ENCODE data around the gene STXBP5L. TPM values are rescaled to one million over a fixed set of nuclear protein-coding genes. Genes with fewer than 3 reads are reported as not detected.

Gene STXBP5L
- total and polyA plus RNA-seq, 2 experiments from 2014 or later: 0.02 to 0.24 TPM

DNA sequence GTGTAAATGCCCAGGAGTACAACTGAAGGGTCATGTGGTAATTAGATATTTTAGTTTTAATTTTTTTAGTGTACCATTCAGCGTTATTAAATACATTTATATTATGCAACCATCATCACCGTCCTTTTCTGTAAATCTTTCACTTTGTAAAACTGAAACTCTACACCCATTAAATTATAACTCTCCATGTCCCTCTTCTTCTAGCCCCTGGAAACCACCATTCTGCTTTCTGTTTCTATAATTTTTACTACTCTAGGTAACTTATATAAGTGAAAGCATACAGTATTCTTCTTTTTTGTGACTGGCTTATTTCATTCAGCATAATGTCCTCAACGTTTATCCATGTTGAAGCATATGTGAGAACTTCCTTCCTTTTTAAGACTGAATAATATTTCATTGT is 48.1 kb downstream of the STXBP5L start:
- Histone ChIP-seq H3K36me3 (no peaks in the 10 kb centered on the region), H3K27ac (no peak overlapping the region), H3K27me3 (no peaks in the 10 kb centered on the region), H3K4me1 (ENCODE audit: low read depth) (no peaks in the 10 kb centered on the region), H3K4me3 (no peak overlapping the region), H3K9me3 (ENCODE audit: low read depth) (no peaks in the 10 kb centered on the region)
- TF ChIP-seq, protein P1, sequence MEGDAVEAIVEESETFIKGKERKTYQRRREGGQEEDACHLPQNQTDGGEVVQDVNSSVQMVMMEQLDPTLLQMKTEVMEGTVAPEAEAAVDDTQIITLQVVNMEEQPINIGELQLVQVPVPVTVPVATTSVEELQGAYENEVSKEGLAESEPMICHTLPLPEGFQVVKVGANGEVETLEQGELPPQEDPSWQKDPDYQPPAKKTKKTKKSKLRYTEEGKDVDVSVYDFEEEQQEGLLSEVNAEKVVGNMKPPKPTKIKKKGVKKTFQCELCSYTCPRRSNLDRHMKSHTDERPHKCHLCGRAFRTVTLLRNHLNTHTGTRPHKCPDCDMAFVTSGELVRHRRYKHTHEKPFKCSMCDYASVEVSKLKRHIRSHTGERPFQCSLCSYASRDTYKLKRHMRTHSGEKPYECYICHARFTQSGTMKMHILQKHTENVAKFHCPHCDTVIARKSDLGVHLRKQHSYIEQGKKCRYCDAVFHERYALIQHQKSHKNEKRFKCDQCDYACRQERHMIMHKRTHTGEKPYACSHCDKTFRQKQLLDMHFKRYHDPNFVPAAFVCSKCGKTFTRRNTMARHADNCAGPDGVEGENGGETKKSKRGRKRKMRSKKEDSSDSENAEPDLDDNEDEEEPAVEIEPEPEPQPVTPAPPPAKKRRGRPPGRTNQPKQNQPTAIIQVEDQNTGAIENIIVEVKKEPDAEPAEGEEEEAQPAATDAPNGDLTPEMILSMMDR (IDR thresholded peaks at IDR 0.05; ENCODE audit: low read depth, low read length): no peak
- no peak for DNase-seq (ENCODE audit: low read depth in 1 of 2, low spot score in 1 of 2)

DNA sequence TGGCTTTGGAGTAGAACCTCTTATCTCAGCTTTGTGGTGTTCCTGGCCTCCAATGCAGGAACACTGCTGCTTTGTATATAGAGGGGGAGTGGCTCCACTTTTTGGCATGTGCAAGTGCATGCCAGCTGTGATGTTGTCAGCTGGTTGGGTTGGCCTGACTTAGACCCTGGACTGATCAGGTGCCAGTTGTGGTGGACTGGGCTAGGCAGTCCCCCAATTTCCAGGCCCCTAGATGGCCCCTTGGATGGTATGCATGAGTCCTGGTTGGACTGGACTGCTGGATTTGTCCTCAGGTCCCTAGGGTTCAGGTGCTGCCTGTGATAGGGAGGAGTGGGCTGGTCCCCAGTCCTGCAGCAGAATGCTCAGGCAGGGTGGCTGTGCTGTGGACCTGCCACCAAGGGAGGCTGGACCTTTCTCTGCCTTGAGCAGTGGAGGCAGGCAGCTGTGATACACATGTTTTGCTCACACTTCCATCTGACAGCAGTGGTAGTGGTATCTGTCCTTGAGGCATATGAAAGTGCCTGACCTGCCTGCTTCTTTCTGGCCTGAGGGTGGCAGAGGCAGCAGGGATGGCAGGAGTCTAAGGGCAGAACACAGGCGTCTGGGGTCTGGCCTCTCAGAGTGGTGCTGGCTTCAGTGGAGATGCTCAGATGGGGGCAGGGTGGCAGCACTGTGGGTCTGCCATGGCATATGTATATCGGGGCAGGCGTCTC is 74.8 kb downstream of the STXBP5L start:
- DNase-seq (ENCODE audit: low read depth in 1 of 2, low spot score in 1 of 2): no peak
- no peaks in the 10 kb centered on the region for H3K9me3 ChIP-seq (ENCODE audit: low read depth)
- no peak overlapping the region for H3K4me3 ChIP-seq
- no peak overlapping the region for H3K27ac ChIP-seq
- no peaks in the 10 kb centered on the region for H3K4me1 ChIP-seq (ENCODE audit: low read depth)
- TF ChIP-seq, protein P1 (IDR thresholded peaks at IDR 0.05; ENCODE audit: low read depth, low read length): no peak
- no peaks in the 10 kb centered on the region for H3K27me3 ChIP-seq
- H3K36me3 ChIP-seq: no peaks in the 10 kb centered on the region

DNA sequence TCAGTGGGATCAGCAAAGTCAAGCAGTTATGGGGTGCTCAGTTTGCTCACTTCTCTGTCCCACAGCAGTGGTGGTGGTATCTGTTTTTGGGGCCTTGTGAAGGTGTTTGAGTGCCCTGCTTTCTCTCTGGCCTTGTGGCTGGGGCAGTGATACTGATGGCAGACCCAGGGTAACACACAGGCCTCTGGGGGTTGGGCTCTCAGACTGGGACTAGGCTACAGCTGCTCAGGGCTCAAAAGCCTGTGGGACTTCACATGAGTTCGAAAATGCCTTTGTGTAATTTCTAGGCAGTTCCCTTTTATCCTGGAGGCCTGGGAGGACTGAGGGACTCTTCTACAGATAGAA is 75.3 kb downstream of the STXBP5L start:
- H3K9me3 ChIP-seq (ENCODE audit: low read depth): no peaks in the 10 kb centered on the region
- no peak for DNase-seq (ENCODE audit: low read depth in 1 of 2, low spot score in 1 of 2)
- no peaks in the 10 kb centered on the region for H3K27me3 ChIP-seq
- TF ChIP-seq, protein P1 (IDR thresholded peaks at IDR 0.05; ENCODE audit: low read depth, low read length): no peak
- H3K36me3 ChIP-seq: no peaks in the 10 kb centered on the region
- H3K4me1 ChIP-seq (ENCODE audit: low read depth): no peaks in the 10 kb centered on the region
- H3K27ac ChIP-seq: no peak overlapping the region
- no peak overlapping the region for H3K4me3 ChIP-seq

DNA sequence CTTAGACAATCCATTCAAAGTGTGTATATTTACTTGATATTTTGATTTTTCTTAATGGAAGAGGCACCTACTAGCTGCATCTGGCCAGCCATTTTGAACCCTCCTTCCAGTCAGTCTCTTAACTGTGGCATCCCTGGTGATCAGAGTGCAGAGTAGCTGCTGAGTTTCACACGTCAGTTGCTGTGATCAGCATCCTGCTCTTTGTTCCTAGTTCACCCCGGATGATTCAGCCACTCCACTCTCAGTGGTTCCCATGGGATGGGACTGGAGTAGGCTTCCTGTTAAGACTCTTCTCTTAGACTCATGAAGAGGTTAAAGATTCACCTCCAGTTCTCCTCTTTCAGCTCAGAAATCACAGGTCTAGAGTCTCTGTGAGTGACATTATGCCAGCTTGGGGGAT is 75.8 kb downstream of the STXBP5L start:
- Histone ChIP-seq H3K27ac (no peak overlapping the region), H3K36me3 (no peaks in the 10 kb centered on the region), H3K4me1 (ENCODE audit: low read depth) (no peaks in the 10 kb centered on the region), H3K27me3 (no peaks in the 10 kb centered on the region), H3K4me3 (no peak overlapping the region), H3K9me3 (ENCODE audit: low read depth) (no peaks in the 10 kb centered on the region)
- DNase-seq (ENCODE audit: low read depth in 1 of 2, low spot score in 1 of 2): no peak
- TF ChIP-seq, protein P1 (IDR thresholded peaks at IDR 0.05; ENCODE audit: low read depth, low read length): no peak

DNA sequence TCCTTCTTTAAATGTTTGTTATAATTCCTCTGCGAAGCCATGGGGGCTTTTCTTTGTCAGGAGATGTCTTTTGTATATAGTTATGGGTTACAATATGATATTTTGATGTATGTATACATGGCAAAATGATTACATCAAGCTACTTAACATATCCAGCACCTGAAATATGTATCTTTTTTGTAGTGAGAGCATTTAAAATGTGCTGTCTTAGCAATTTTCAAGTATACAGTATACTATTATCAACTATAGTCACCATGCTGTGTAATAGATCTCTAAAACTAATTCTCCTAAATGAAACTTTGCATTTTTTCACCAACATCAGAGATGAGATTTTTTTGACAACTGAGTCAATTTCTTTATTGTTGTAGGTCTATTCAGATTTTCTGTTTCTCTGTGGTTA is 77.2 kb downstream of the STXBP5L start:
- H3K27ac ChIP-seq: no peak overlapping the region
- H3K27me3 ChIP-seq: no peaks in the 10 kb centered on the region
- no peaks in the 10 kb centered on the region for H3K36me3 ChIP-seq
- no peaks in the 10 kb centered on the region for H3K4me1 ChIP-seq (ENCODE audit: low read depth)
- no peak overlapping the region for H3K4me3 ChIP-seq
- no peaks in the 10 kb centered on the region for H3K9me3 ChIP-seq (ENCODE audit: low read depth)
- DNase-seq (ENCODE audit: low read depth in 1 of 2, low spot score in 1 of 2): no peak
- TF ChIP-seq, protein P1 (IDR thresholded peaks at IDR 0.05; ENCODE audit: low read depth, low read length): no peak
